MM.1S (cell line): ENCODE data around the gene KIAA1586.
"Not testable (repeated sequence)": the region's sequence is repeated elsewhere in the genome, so short reads cannot be mapped to it uniquely, and the experiment has no call there.

ENCODE experiments used
- DNase-seq: peaks from one replicate; pipeline ENCODE4 v3.0.0-alpha.2; 2015
- H2AFZ ChIP-seq: fragments of 300-600 bp; sonication (generic); 2 replicates; pipeline ENCODE4 v1.6.0; 2016; ENCODE audit warnings: antibody characterized with exemption, low read length
- H3F3A ChIP-seq: fragments of 300-600 bp; sonication (generic); 2 replicates; pipeline ENCODE4 v1.6.1; 2016; ENCODE audit warnings: mild to moderate bottlenecking, antibody characterized with exemption, low read length, moderate library complexity, mixed read lengths; ENCODE audit not compliant: insufficient read depth
- H3K27ac ChIP-seq: fragments of 300-600 bp; sonication (generic); 2 replicates; pipeline ENCODE4 v1.5.1; 2016; ENCODE audit warnings: mild to moderate bottlenecking, low read length
- H3K27me3 ChIP-seq: fragments of 300-600 bp; sonication (generic); replicated peaks from 2 replicates; pipeline ENCODE4 v1.6.0; 2016; ENCODE audit warnings: low read length; ENCODE audit not compliant: insufficient read depth
- H3K36me3 ChIP-seq: fragments of 300-600 bp; sonication (generic); replicated peaks from 2 replicates; pipeline ENCODE4 v1.6.1; 2016; ENCODE audit warnings: mild to moderate bottlenecking, low read length, mixed read lengths; ENCODE audit not compliant: insufficient read depth
- H3K4me1 ChIP-seq: fragments of 300-600 bp; sonication (generic); 2 replicates; pipeline ENCODE4 v1.6.1; 2016; ENCODE audit warnings: low read length, mixed read lengths
- H3K4me2 ChIP-seq: fragments of 300-600 bp; sonication (generic); 2 replicates; pipeline ENCODE4 v1.6.0; 2016; ENCODE audit warnings: low read depth, low read length
- H3K4me3 ChIP-seq: fragments of 300-600 bp; sonication (generic); 2 replicates; pipeline ENCODE4 v1.5.1; 2016; ENCODE audit warnings: low read length, mixed read lengths
- H3K79me2 ChIP-seq: fragments of 300-600 bp; sonication (generic); 2 replicates; pipeline ENCODE4 v1.6.1; 2016; ENCODE audit warnings: mixed run types, low read length, mixed read lengths
- H3K9ac ChIP-seq: fragments of 300-600 bp; sonication (generic); 2 replicates; pipeline ENCODE4 v1.6.1; 2016; ENCODE audit warnings: low read length, mixed read lengths
- H3K9me2 ChIP-seq: fragments of 300-600 bp; sonication (generic); replicated peaks from 2 replicates; pipeline ENCODE4 v1.6.1; 2016; ENCODE audit warnings: mild to moderate bottlenecking, low read length, mixed read lengths; ENCODE audit not compliant: insufficient read depth
- H3K9me3 ChIP-seq: fragments of 300-600 bp; sonication (generic); replicated peaks from 2 replicates; pipeline ENCODE4 v1.6.1; 2016; ENCODE audit warnings: mild to moderate bottlenecking, low read length, mixed read lengths; ENCODE audit not compliant: insufficient read depth
- H4K20me1 ChIP-seq: fragments of 300-600 bp; sonication (generic); 2 replicates; pipeline ENCODE4 v1.6.1; 2016; ENCODE audit warnings: mild to moderate bottlenecking, low read length, moderate library complexity, mixed read lengths; ENCODE audit not compliant: insufficient read depth
- CTCF ChIP-seq: fragments of 300-600 bp; sonication (generic); IDR thresholded peaks from 2 replicates; pipeline ENCODE4 v1.5.1; 2016; ENCODE audit warnings: antibody characterized with exemption, low read length, mixed read lengths
- EZH2 ChIP-seq: fragments of 300-600 bp; sonication (generic); optimal IDR thresholded peaks from 2 replicates; pipeline ENCODE3; 2017; ENCODE audit warnings: low read depth, mild to moderate bottlenecking, antibody characterized with exemption, low read length, mixed read lengths
- EZH2phosphoT487 ChIP-seq: fragments of 300-600 bp; sonication (generic); IDR thresholded peaks from 2 replicates; pipeline ENCODE4 v1.6.1; 2018; ENCODE audit warnings: antibody characterized with exemption, low read length

Gene KIAA1586

DNA sequence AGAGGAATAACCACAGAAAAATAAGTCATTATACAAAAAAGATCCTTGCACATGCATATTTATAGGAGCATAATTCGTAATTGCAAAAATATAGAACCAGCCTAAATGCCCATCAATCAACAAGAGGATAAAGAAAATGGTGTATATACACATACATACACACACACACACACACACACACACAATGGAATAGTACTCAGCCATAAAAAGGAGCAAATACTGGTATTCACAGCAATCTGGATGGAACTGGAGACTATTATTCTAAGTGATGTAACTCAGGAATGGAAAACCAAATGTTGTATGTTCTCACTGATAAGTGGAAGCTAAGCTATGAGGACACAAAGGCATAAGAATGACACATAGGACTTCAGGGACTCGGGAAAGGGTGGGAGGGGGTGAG is 1.9 kb upstream of the KIAA1586 start:
- H3K27me3 ChIP-seq, result no peaks in the 10 kb centered on the region
- H3K4me3 ChIP-seq, result no peak overlapping the region
- TF ChIP-seq CTCF (no peak), EZH2phosphoT487 (no peak), EZH2 (no peak)
- H3F3A ChIP-seq, result no peaks in the 10 kb centered on the region
- no peak overlapping the region for H3K9ac ChIP-seq
- H3K4me2 ChIP-seq, result no peak overlapping the region
- H3K4me1 ChIP-seq, result no peaks in the 10 kb centered on the region
- H3K9me2 ChIP-seq, result no peaks in the 10 kb centered on the region
- no peaks in the 10 kb centered on the region; the same call in 1 of the 2 replicates for H3K36me3 ChIP-seq
- H2AFZ ChIP-seq, result no peak overlapping the region
- H4K20me1 ChIP-seq, result no peaks in the 10 kb centered on the region
- no peak overlapping the region for H3K27ac ChIP-seq
- H3K9me3 ChIP-seq, result no peaks in the 10 kb centered on the region
- H3K79me2 ChIP-seq, result peaks cover 17% of the 10 kb centered on the region
- DNase-seq, result no peak

DNA sequence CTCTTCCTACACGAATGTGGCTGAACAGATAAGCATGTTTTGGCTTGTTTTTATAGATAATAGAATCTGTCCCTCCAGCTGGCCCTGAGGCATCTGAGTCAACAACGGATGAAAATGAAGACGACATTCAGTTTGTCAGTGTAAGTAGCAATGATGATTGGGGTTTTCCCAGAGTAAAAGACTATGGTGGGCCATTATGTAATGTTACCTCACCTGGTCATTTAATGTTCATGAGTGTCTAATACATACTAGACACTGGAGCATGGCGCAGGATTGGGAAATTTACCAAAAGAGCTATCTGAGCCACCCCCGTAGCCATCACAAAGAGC is 728 bp downstream of the KIAA1586 start:
- H3K4me2 ChIP-seq, H3K36me3 ChIP-seq, H3F3A ChIP-seq, H3K27ac ChIP-seq, H3K4me3 ChIP-seq, DNase-seq, H2AFZ ChIP-seq, H3K9me2 ChIP-seq, H3K4me1 ChIP-seq, H3K27me3 ChIP-seq, H4K20me1 ChIP-seq, H3K9ac ChIP-seq, H3K9me3 ChIP-seq: not testable (repeated sequence)
- peaks cover 33% of the 10 kb centered on the region for H3K79me2 ChIP-seq

GRCh38 chr6:57047859-57048258 is 1.4 kb downstream of the KIAA1586 start:
- H3K9me2 ChIP-seq, H3K4me3 ChIP-seq, DNase-seq, H2AFZ ChIP-seq, H4K20me1 ChIP-seq, H3K36me3 ChIP-seq, H3K27me3 ChIP-seq, H3K27ac ChIP-seq, H3K9ac ChIP-seq, H3F3A ChIP-seq, H3K9me3 ChIP-seq, H3K4me1 ChIP-seq: not testable (repeated sequence)
- Histone ChIP-seq H3K4me2 (peak overlapping the region; percentile 1; the same call in 1 of the 2 replicates), H3K79me2 (peaks cover 33% of the 10 kb centered on the region)

- Histone ChIP-seq H3K9ac (no peak overlapping the region), H3K9me2 (no peaks in the 10 kb centered on the region), H3F3A (no peaks in the 10 kb centered on the region), H3K27me3 (no peaks in the 10 kb centered on the region), H3K4me3 (no peak overlapping the region), H3K27ac (no peak overlapping the region), H3K4me1 (no peaks in the 10 kb centered on the region), H4K20me1 (no peaks in the 10 kb centered on the region), H3K9me3 (no peaks in the 10 kb centered on the region), H3K36me3 (peaks cover 10% of the 10 kb centered on the region; the same call in 1 of the 2 replicates), H3K4me2 (peak overlapping the region; percentile 1; the same call in 1 of the 2 replicates), H3K79me2 (peaks cover 37% of the 10 kb centered on the region), H2AFZ (no peak overlapping the region)
- no peak for TF ChIP-seq EZH2phosphoT487
- TF ChIP-seq EZH2, result no peak
- no peak for DNase-seq
Observed at GRCh38 chr6:57048577-57048976, 2.1 kb downstream of the KIAA1586 start.

DNA sequence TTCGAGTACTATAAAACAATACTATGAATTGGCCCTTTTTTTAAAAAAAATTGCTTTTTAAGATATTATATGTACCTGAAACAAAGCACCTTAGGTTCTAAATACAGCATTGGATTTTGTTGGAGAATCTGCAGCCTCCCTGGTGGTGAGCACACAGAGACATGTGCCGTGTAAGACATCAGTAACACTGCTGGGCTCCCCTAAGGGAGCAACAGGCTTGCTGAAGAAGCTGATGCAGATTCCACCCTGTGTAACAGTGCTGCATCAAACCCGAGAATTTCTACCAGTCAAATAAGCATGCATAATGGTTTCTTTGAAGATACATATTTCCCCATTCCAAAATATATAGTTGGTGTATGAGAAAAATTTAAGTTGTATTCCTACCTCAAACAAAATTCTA is 17.4 kb downstream of the KIAA1586 start:
- no peaks in the 10 kb centered on the region for H3K9me2 ChIP-seq
- no peak overlapping the region for H3K9ac ChIP-seq
- no peaks in the 10 kb centered on the region for H3K27me3 ChIP-seq
- H3K9me3 ChIP-seq, result no peaks in the 10 kb centered on the region
- no peaks in the 10 kb centered on the region for H3K79me2 ChIP-seq
- DNase-seq, result no peak
- H3F3A ChIP-seq, result no peaks in the 10 kb centered on the region
- H3K4me2 ChIP-seq, result no peak overlapping the region
- H3K4me3 ChIP-seq, result no peak overlapping the region
- no peak overlapping the region for H2AFZ ChIP-seq
- no peaks in the 10 kb centered on the region for H3K4me1 ChIP-seq
- no peaks in the 10 kb centered on the region for H4K20me1 ChIP-seq
- no peaks in the 10 kb centered on the region; the same call in 1 of the 2 replicates for H3K36me3 ChIP-seq
- TF ChIP-seq EZH2phosphoT487 (no peak), CTCF (no peak), EZH2 (no peak)
- no peak overlapping the region for H3K27ac ChIP-seq
